Cardiac muscle cell (in vitro differentiated cells and primary cell): ENCODE data around the gene CYFIP2. TPM values are rescaled to one million over a fixed set of nuclear protein-coding genes. Genes with fewer than 3 reads are reported as not detected.

Experiments used
- DNase-seq, 2 donors: peaks; one replicate each; pipeline versions ENCODE4 v3.0.0 to v3.0.0-alpha.2; 2010 to 2017; ENCODE audit warnings: low read depth in 1 of 2, low spot score in 1 of 2
- H3K27ac ChIP-seq: fragments of 200-600 bp; sonication (generic); 2 replicates; pipeline ENCODE4 v1.5.1; 2016
- H3K27me3 ChIP-seq: fragments of 200-600 bp; sonication (generic); 2 replicates; pipeline ENCODE4 v1.6.0; 2016; ENCODE audit warnings: control low read depth
- H3K36me3 ChIP-seq: fragments of 200-600 bp; sonication (generic); 2 replicates; pipeline ENCODE4 v1.5.1; 2016; ENCODE audit warnings: control low read depth
- H3K4me1 ChIP-seq: fragments of 200-600 bp; sonication (generic); 2 replicates; pipeline ENCODE4 v1.8.1; 2017; ENCODE audit warnings: low read depth, mild to moderate bottlenecking, mixed run types
- H3K4me3 ChIP-seq: fragments of 200-600 bp; sonication (generic); 2 replicates; pipeline ENCODE4 v1.5.1; 2016; ENCODE audit warnings: mild to moderate bottlenecking
- H3K9me3 ChIP-seq: fragments of 200-600 bp; sonication (generic); 2 replicates; pipeline ENCODE4 v1.5.1; 2017; ENCODE audit warnings: low read depth, mild to moderate bottlenecking, control low read depth
- CTCF ChIP-seq: IDR thresholded peaks from 2 replicates; pipeline ENCODE4 v1.5.1; 2012; ENCODE audit warnings: low read depth, mild to moderate bottlenecking, low read length
- polyA plus RNA-seq: library from polyadenylated mRNA; unstranded; fragments of >200 nt; fragmentation: Nextera tagmentation; extraction: Ambion mirVana; gene quantifications from 2 replicates; pipeline ENCODE4 v1.2.1, GENCODE V29; 2016
- total RNA-seq: library from RNA; depleted of rRNA; stranded (reverse); fragments of >200 nt; gene quantifications from 2 replicates; pipeline ENCODE4 v1.2.3, GENCODE V29; 2016

The CYFIP2 gene
- 228 and 299 TPM in 2 replicates for total RNA-seq
- 126 and 171 TPM in 2 replicates for polyA plus RNA-seq

DNA sequence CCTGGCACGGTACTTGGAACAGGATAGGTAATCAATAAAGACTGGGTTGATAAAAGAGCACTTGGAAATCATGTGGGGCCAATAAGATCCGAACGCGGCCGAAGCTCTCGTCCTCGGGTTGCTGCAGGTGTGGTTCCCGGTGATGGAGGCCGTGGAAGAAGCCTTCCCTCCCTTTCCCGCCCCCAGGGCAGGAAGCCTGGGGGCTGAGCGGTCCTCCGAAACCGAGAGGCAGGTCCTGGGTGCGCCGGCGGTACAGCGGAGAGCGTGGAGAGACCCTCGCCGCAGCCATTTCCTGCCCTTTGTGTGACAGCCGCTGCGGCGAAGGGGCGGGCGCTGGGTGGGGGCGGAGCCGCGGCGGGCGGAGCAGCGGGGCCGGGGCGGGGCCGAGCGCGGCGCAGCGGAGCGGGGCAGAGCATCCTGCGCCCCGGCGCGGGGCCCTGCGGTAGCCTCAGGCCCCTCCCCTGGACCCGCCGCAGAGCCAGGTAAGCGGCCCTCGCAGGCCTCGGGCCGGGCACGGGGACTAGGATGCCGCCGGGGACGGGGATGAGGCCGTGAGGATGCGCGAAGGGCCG lies at the start of gene CYFIP2:
Gene CYFIP2 (plus strand): TSS at position 410 of the 572 bp plus-strand sequence. CDS start 19,239 bp downstream, outside the sequence.
- H3K27ac ChIP-seq, result peak within 1 kb of the TSS; percentile 59
- H3K36me3 ChIP-seq, result no peaks in the 10 kb centered on the region
- H3K9me3 ChIP-seq, result no peaks in the 10 kb centered on the region
- H3K4me3 ChIP-seq, result peak within 1 kb of the TSS; percentile 50
- TF ChIP-seq CTCF, result no peak
- peaks cover 42% of the 10 kb centered on the region for H3K4me1 ChIP-seq
- H3K27me3 ChIP-seq, result no peaks in the 10 kb centered on the region
- DNase-seq, result peak; percentile 19 to 84

DNA sequence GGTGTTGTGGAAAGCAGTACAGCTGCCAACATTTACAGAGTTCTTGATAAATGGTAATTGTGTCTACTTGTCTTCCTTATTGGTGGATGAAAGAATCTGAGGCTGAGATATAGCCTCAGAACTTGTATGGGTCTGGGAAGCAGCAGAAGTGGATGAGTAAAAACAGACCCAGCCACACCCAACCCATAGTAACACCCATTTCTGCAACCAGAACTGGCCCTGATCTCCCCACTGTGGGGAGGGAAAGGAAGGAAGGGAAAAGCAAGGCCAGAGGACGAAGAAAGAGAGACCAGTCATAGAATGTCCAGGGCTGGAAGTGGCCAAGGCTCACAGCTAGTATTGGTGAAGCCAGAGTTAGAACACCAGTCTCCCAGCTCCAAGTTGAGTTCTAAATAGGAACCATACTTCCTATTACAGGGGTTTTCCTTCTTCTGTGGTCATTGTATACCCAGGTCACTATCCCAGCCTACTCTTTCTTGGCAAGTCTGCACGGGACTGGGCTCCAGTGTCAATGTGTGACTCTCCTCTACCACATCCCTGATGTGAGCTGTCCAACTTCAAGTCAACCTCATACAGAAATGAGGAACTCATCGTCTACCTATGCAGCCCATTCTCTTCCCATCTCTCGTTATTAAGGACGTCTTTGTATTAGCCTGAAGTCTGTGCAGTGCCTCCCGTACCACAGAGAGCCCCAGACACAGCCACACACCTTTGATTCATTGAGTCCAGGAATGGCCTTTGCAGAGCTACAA lies 49.4 kb upstream of the CYFIP2 start:
- Histone ChIP-seq H3K27me3 (no peaks in the 10 kb centered on the region), H3K27ac (no peak overlapping the region), H3K4me3 (no peak overlapping the region), H3K9me3 (no peaks in the 10 kb centered on the region), H3K4me1 (no peaks in the 10 kb centered on the region), H3K36me3 (no peaks in the 10 kb centered on the region)
- no peak for TF ChIP-seq CTCF
- no peak for DNase-seq

DNA sequence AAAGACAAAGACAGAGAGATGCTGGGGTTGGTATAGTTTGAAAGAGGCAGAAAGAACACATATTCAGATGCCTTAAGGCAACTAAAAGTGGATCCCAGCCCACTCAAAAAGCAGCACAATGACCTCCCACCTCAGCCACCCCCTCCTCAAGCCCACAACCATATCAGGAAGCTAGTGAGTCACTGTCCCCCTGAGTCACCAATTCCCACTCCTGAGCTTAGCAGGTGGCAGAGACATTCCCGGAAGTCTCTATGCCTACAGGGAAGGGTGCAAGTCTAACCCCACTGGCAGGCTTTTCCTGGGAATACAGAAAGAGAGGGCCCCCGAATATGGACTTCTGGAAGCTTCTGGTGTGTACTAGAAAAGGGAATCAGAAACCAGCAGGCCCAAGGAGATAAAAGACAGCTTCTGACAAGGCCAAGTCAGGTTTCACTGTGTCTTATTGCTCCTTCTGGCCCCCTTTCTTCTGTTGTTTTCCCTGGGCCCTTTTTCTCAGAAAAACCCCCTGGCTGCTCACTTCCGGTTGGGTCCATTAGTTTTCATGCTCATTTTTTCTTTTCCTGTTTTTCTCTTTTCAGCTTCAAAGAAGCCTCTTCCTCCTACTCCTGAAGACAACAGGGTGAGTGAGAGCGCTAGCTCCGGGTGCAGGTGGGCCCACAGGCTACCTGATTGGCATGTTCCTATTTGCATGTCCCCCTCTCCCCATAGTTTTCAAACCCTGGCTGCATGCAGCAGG lies 48.5 kb upstream of the CYFIP2 start:
- no peak for TF ChIP-seq CTCF
- H3K4me3 ChIP-seq, result no peak overlapping the region

GRCh38 chr5:157219491-157220271 lies 46.2 kb upstream of the CYFIP2 start:
- no peak for TF ChIP-seq CTCF
- H3K27me3 ChIP-seq, result no peaks in the 10 kb centered on the region

More for the DNA sequence above, 48.5 kb upstream of the CYFIP2 start:
- no peaks in the 10 kb centered on the region for H3K27me3 ChIP-seq
- H3K9me3 ChIP-seq, result no peaks in the 10 kb centered on the region
- H3K4me1 ChIP-seq, result no peaks in the 10 kb centered on the region
- DNase-seq, result no peak
- no peaks in the 10 kb centered on the region for H3K36me3 ChIP-seq
- no peak overlapping the region for H3K27ac ChIP-seq

GRCh38 chr5:157221959-157222358 lies 44.0 kb upstream of the CYFIP2 start:
- H3K27me3 ChIP-seq, result no peaks in the 10 kb centered on the region
- no peak for TF ChIP-seq CTCF
- DNase-seq, result no peak
- H3K9me3 ChIP-seq, result no peaks in the 10 kb centered on the region
- H3K36me3 ChIP-seq, result no peaks in the 10 kb centered on the region
- no peak overlapping the region for H3K27ac ChIP-seq
- H3K4me3 ChIP-seq, result no peak overlapping the region
- no peaks in the 10 kb centered on the region for H3K4me1 ChIP-seq

More at GRCh38 chr5:157219491-157220271, 46.2 kb upstream of the CYFIP2 start:
- Histone ChIP-seq H3K4me1 (no peaks in the 10 kb centered on the region), H3K4me3 (no peak overlapping the region), H3K36me3 (no peaks in the 10 kb centered on the region), H3K27ac (no peak overlapping the region), H3K9me3 (no peaks in the 10 kb centered on the region)
- peak in 1 of 2 donors; percentile 6 for DNase-seq
